ENCODE data around the gene ARID5A. TPM values are rescaled to one million over a fixed set of nuclear protein-coding genes. Genes with fewer than 3 reads are reported as not detected.

Gene ARID5A
- total RNA-seq, 1 experiment from 2014 or later = 3.3 TPM

DNA sequence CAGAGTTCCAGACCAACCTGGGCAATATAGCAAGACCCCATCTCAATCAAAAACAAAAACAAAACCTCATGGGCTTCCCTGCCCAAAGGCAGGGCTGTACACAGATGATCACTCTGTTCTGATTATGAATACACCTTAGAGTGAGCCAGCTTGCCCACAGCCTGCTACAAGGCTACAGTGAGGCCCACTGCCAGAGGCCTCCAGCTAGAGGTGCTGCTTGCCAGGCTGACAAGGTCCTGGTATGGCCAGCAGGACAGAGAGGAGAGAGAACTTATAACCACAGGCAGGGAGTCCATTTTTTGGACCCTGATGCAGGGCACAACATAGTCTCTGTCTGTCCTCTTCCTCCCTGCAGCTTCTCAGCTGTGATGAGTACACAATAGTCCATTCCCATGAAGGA is 60.0 kb downstream of the ARID5A start:
- peaks cover 47% of the 10 kb centered on the region for H3K36me3 Mint-ChIP-seq (ENCODE audit: insufficient read depth, unreplicated experiment)
- POLR2A ChIA-PET = no interaction called here
- Histone ChIP-seq H3K36me3 (ENCODE audit: control insufficient read depth, insufficient read depth, low read length) (peaks cover 2% of the 10 kb centered on the region; the same call in 1 of the 2 replicates), H3K27me3 (replicated peaks; ENCODE audit: control insufficient read depth, insufficient read depth, low read length) (no peaks in the 10 kb centered on the region), H3K4me1 (no peaks in the 10 kb centered on the region), H3K9me3 (no peaks in the 10 kb centered on the region), H3K4me3 (ENCODE audit: low read depth, low read length) (no peak overlapping the region)
- intact Hi-C loops (cut with micrococcal nuclease; ENCODE audit: unreplicated experiment) = no loop called here
- no peaks in the 10 kb centered on the region for H3K9me3 Mint-ChIP-seq (ENCODE audit: unreplicated experiment)
- no peak for DNase-seq
- H3K4me1 Mint-ChIP-seq (ENCODE audit: low read depth, unreplicated experiment) = no peaks in the 10 kb centered on the region
- BruUV-seq (replicated peaks) = no TSS peak
- CTCF ChIA-PET = no interaction called here
- no peak overlapping the region for H3K4me3 Mint-ChIP-seq (ENCODE audit: unreplicated experiment)
- H3K27ac Mint-ChIP-seq (ENCODE audit: unreplicated experiment) = no peak overlapping the region
- no peaks in the 10 kb centered on the region for H3K27me3 Mint-ChIP-seq (ENCODE audit: insufficient read depth, unreplicated experiment)
- TF ChIP-seq, protein P1, sequence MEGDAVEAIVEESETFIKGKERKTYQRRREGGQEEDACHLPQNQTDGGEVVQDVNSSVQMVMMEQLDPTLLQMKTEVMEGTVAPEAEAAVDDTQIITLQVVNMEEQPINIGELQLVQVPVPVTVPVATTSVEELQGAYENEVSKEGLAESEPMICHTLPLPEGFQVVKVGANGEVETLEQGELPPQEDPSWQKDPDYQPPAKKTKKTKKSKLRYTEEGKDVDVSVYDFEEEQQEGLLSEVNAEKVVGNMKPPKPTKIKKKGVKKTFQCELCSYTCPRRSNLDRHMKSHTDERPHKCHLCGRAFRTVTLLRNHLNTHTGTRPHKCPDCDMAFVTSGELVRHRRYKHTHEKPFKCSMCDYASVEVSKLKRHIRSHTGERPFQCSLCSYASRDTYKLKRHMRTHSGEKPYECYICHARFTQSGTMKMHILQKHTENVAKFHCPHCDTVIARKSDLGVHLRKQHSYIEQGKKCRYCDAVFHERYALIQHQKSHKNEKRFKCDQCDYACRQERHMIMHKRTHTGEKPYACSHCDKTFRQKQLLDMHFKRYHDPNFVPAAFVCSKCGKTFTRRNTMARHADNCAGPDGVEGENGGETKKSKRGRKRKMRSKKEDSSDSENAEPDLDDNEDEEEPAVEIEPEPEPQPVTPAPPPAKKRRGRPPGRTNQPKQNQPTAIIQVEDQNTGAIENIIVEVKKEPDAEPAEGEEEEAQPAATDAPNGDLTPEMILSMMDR (IDR thresholded peaks at IDR 0.05; ENCODE audit: insufficient read depth in 1 of 2, low read depth in 1 of 2, low read length in 1 of 2, severe bottlenecking in 1 of 2, unreplicated experiment in 1 of 2) = no peak

DNA sequence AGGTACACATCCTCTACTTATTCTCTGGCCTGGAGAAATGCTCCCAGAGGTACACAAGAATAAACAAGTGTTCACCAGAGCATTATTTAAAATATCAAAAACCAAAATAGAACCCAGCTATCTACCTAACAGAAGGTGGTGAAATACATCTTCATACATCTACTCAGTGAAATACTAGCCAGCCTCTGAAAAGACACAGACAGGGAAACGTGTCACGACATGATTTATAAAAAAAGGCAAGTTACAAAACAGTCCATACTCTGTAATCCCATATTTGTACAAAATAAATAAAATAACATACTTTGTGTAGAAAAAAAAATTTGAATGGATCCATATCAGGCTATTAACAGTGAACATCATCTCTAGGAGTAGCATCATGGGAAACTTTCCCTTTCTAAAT is 63.4 kb downstream of the ARID5A start:
- intact Hi-C loops (cut with micrococcal nuclease; ENCODE audit: unreplicated experiment) = loop anchor here (5.0 kb wide), 1 partner anchor 202 kb away; no protein-coding TSS in a partner anchor
- no peaks in the 10 kb centered on the region for H3K9me3 ChIP-seq
- no peaks in the 10 kb centered on the region for H3K27me3 ChIP-seq (replicated peaks; ENCODE audit: control insufficient read depth, insufficient read depth, low read length)
- peaks cover 8% of the 10 kb centered on the region for H3K36me3 ChIP-seq (ENCODE audit: control insufficient read depth, insufficient read depth, low read length)
- Mint-ChIP-seq H3K9me3 (ENCODE audit: unreplicated experiment) (no peaks in the 10 kb centered on the region), H3K4me3 (ENCODE audit: unreplicated experiment) (no peak overlapping the region), H3K36me3 (ENCODE audit: insufficient read depth, unreplicated experiment) (peaks cover 43% of the 10 kb centered on the region), H3K27me3 (ENCODE audit: insufficient read depth, unreplicated experiment) (no peaks in the 10 kb centered on the region), H3K4me1 (ENCODE audit: low read depth, unreplicated experiment) (no peaks in the 10 kb centered on the region), H3K27ac (ENCODE audit: unreplicated experiment) (no peak overlapping the region)
- DNase-seq = no peak
- BruUV-seq (replicated peaks) = no TSS peak
- TF ChIP-seq, protein P1 (IDR thresholded peaks at IDR 0.05; ENCODE audit: insufficient read depth in 1 of 2, low read depth in 1 of 2, low read length in 1 of 2, severe bottlenecking in 1 of 2, unreplicated experiment in 1 of 2) = no peak
- H3K4me3 ChIP-seq (ENCODE audit: low read depth, low read length) = no peak overlapping the region
- ChIA-PET CTCF (no interaction called here), POLR2A (no interaction called here)
- no peaks in the 10 kb centered on the region for H3K4me1 ChIP-seq

DNA sequence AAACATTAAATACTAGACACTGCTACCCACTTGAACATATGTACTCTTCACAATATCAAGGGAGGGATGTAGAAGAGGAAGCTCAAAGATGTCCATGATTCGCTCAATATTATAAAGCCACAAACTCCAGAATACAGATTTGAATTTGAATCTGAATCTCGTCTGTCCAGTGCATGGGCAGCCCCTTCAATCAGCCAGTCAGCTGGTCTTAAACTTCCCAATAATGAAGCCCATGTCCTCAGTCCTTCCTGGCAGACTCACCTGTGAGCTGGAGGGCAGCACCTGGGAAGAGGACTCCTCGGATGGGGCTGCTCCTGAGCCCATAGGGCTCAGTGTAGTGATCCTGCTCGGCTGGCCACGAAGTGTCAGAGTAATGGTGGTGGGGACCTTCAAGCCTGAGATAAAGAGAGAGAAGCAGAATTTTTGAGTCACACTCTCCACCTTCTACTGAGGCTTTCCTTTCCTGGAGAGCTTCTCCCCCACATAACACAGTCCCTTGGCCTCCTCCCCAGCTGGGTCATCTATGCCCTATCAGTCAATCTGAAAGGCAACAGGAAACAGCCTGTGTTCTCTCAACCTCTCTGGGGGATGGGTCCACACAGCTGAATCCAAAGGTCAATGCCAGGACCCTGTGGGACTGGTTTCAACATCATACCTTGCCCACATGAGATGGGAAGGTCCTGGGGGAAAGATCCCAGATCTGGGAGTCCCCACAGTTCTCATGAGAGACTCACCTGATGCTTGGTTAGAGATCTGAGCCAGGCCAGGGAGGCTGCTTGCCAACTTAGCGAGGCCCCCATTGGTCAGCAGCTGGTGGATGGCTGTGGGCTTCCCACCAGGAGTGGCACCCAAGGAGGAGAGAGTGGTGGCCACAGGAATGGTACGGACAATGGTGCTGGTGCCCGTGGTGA is 65.1 kb downstream of the ARID5A start:
- CTCF ChIA-PET = no interaction called here
- H3K4me1 Mint-ChIP-seq (ENCODE audit: low read depth, unreplicated experiment) = no peaks in the 10 kb centered on the region
- H3K36me3 Mint-ChIP-seq (ENCODE audit: insufficient read depth, unreplicated experiment) = peaks cover 53% of the 10 kb centered on the region
- H3K4me3 Mint-ChIP-seq (ENCODE audit: unreplicated experiment) = no peak overlapping the region
- peaks cover 9% of the 10 kb centered on the region for H3K36me3 ChIP-seq (ENCODE audit: control insufficient read depth, insufficient read depth, low read length)
- H3K4me3 ChIP-seq (ENCODE audit: low read depth, low read length) = no peak overlapping the region
- no TSS peak for BruUV-seq (replicated peaks)
- H3K4me1 ChIP-seq = no peaks in the 10 kb centered on the region
- H3K9me3 ChIP-seq = no peaks in the 10 kb centered on the region
- intact Hi-C loops (cut with micrococcal nuclease; ENCODE audit: unreplicated experiment) = loop anchor here (5.0 kb wide), 1 partner anchor 201 kb away; no protein-coding TSS in a partner anchor
- peak in 1 of 2 experiments; percentile 12 for DNase-seq
- H3K27me3 ChIP-seq (replicated peaks; ENCODE audit: control insufficient read depth, insufficient read depth, low read length) = no peaks in the 10 kb centered on the region
- H3K27me3 Mint-ChIP-seq (ENCODE audit: insufficient read depth, unreplicated experiment) = no peaks in the 10 kb centered on the region
- TF ChIP-seq, protein P1 (IDR thresholded peaks at IDR 0.05; ENCODE audit: insufficient read depth in 1 of 2, low read depth in 1 of 2, low read length in 1 of 2, severe bottlenecking in 1 of 2, unreplicated experiment in 1 of 2) = no peak
- no peak overlapping the region for H3K27ac Mint-ChIP-seq (ENCODE audit: unreplicated experiment)
- no peaks in the 10 kb centered on the region for H3K9me3 Mint-ChIP-seq (ENCODE audit: unreplicated experiment)
- POLR2A ChIA-PET = no interaction called here

Other genes with a start within 250 kb of the ARID5A start
- 240 and 259 TPM in 2 replicates for gene SNRNP200, start 231.2 kb upstream of the ARID5A start, total RNA-seq (2022)
- gene ITPRIPL1, start 211.4 kb upstream of the ARID5A start, total RNA-seq (2022) = 1.9 and 3.1 TPM in 2 replicates
- 55.2 and 61.3 TPM in 2 replicates for gene NCAPH, start 201.0 kb upstream of the ARID5A start, total RNA-seq (2022)
- gene NEURL3, start 31.4 kb upstream of the ARID5A start, total RNA-seq (2022) = 3.1 and 4.2 TPM in 2 replicates
- 47.4 and 48.6 TPM in 2 replicates for gene KANSL3, start 101.6 kb downstream of the ARID5A start, total RNA-seq (2022)
- 0.07 and 0.09 TPM in 2 replicates for gene FER1L5, start 106.0 kb downstream of the ARID5A start, total RNA-seq (2022)
- gene LMAN2L, start 203.3 kb downstream of the ARID5A start, total RNA-seq (2022) = 27.4 and 30.2 TPM in 2 replicates
- 23.2 and 28.3 TPM in 2 replicates for gene CNNM4, start 224.2 kb downstream of the ARID5A start, total RNA-seq (2022)